ENCODE measurements around the gene LRR1.

DNA sequence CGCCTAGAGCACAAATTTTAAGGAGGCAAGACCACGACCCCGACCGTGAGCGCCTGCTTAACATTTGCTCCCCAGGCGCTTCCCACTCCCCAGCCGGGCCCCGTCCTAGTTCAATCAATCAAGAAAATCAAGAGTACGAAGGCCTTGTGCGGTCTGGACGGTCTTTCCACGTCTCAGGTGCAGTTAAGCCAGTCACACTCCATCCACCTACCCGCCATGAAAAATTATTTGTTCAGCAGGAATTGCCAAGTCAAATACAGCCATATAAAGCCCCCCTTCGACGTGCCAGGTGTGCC is 603 bp upstream of the LRR1 start:
- TF ChIP-seq POLR2AphosphoS5 (IDR thresholded peaks at IDR 0.05; ENCODE audit: insufficient read depth in 1 of 2, low read depth in 1 of 2), result no peak
- TF ChIP-seq POLR2A (IDR thresholded peaks at IDR 0.05), result no peak
- TF ChIP-seq, protein P1, sequence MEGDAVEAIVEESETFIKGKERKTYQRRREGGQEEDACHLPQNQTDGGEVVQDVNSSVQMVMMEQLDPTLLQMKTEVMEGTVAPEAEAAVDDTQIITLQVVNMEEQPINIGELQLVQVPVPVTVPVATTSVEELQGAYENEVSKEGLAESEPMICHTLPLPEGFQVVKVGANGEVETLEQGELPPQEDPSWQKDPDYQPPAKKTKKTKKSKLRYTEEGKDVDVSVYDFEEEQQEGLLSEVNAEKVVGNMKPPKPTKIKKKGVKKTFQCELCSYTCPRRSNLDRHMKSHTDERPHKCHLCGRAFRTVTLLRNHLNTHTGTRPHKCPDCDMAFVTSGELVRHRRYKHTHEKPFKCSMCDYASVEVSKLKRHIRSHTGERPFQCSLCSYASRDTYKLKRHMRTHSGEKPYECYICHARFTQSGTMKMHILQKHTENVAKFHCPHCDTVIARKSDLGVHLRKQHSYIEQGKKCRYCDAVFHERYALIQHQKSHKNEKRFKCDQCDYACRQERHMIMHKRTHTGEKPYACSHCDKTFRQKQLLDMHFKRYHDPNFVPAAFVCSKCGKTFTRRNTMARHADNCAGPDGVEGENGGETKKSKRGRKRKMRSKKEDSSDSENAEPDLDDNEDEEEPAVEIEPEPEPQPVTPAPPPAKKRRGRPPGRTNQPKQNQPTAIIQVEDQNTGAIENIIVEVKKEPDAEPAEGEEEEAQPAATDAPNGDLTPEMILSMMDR (IDR thresholded peaks at IDR 0.05), result no peak

All from vagina (tissue), 2 donors.